GM19463 (cell line): ENCODE measurements around the gene APBB1IP.

Experiments
- ATAC-seq: cut with Tn5 transposase; IDR thresholded peaks from one replicate; pipeline ENCODE4 v1.9.1; 2021; ENCODE audit warnings: mild to moderate bottlenecking, moderate library complexity; ENCODE audit not compliant: unreplicated experiment

APBB1IP gene

GRCh38 chr10:26612151-26612915 is 174.2 kb downstream of the APBB1IP start:
- ATAC-seq: no peak
